D721Med (cell line): ENCODE results near the gene COPB2.

ENCODE experiments used
- DNase-seq: peaks from one replicate; pipeline ENCODE4 v3.0.0; 2011; ENCODE audit warnings: low spot score; ENCODE audit not compliant: insufficient read length
- FAIRE-seq: peaks from 2 replicates; lab custom pipeline; 2011; peaks lifted over from hg19 to GRCh38; lab: Jason Lieb, UNC
- CTCF ChIP-seq: IDR thresholded peaks from 2 replicates; pipeline ENCODE4 v1.5.1; 2012; ENCODE audit warnings: mild to moderate bottlenecking, control low read depth; ENCODE audit not compliant: insufficient read depth; ENCODE audit errors: missing control alignments

The COPB2 gene

GRCh38 chr3:139327861-139328260 is 61.6 kb downstream of the COPB2 start:
- FAIRE-seq = no peak
- DNase-seq = no peak
- TF ChIP-seq CTCF = no peak

GRCh38 chr3:139327231-139327630 is 62.2 kb downstream of the COPB2 start:
- DNase-seq (no peak), FAIRE-seq (no peak)
- no peak for TF ChIP-seq CTCF

- DNase-seq (no peak), FAIRE-seq (no peak)
- TF ChIP-seq CTCF = no peak
These were observed 62.7 kb downstream of the COPB2 start for GRCh38 chr3:139326707-139327106.

GRCh38 chr3:139326131-139326530 is 63.3 kb downstream of the COPB2 start:
- FAIRE-seq (no peak), DNase-seq (no peak)
- no peak for TF ChIP-seq CTCF

GRCh38 chr3:139325551-139325950 is 63.9 kb downstream of the COPB2 start:
- no peak for TF ChIP-seq CTCF
- no peak for FAIRE-seq

GRCh38 chr3:139324456-139324855 is 65.0 kb downstream of the COPB2 start:
- no peak for FAIRE-seq
- no peak for DNase-seq
- no peak for TF ChIP-seq CTCF

More at GRCh38 chr3:139325551-139325950, 63.9 kb downstream of the COPB2 start:
- DNase-seq = no peak

- DNase-seq (no peak), FAIRE-seq (no peak)
- no peak for TF ChIP-seq CTCF
These were observed 66.3 kb downstream of the COPB2 start for GRCh38 chr3:139323146-139323545.
